Lower lobe of right lung (tissue), 2 donors: ENCODE results near the gene KRTAP10-11. TPM values are rescaled to one million over a fixed set of nuclear protein-coding genes. Genes with fewer than 3 reads are reported as not detected.

Experiments
- ATAC-seq, 2 donors: fragments of 200-7000 bp; cut with Tn5 transposase; one replicate each; pipeline ENCODE4 v1.9.1; 2020 to 2022; ENCODE audit warnings: mild to moderate bottlenecking in 2 of 2, moderate library complexity in 2 of 2
- DNase-seq: peaks from one replicate; pipeline ENCODE4 v3.0.0-alpha.2; 2020
- H3K27ac ChIP-seq: fragments of 200-600 bp; one replicate; pipeline ENCODE4 v1.8.0; 2022
- H3K27me3 ChIP-seq: fragments of 200-600 bp; one replicate; pipeline ENCODE4 v1.8.0; 2022; ENCODE audit warnings: low read depth
- H3K36me3 ChIP-seq: fragments of 200-600 bp; one replicate; pipeline ENCODE4 v1.8.0; 2022; ENCODE audit warnings: mild to moderate bottlenecking
- H3K4me1 ChIP-seq: fragments of 200-600 bp; one replicate; pipeline ENCODE4 v1.8.0; 2022
- H3K4me3 ChIP-seq: fragments of 200-600 bp; one replicate; pipeline ENCODE4 v1.8.0; 2022; ENCODE audit warnings: mild to moderate bottlenecking
- H3K9me3 ChIP-seq: fragments of 200-600 bp; one replicate; pipeline ENCODE4 v1.8.0; 2022
- intact Hi-C: fragments of 100-400 bp; cut with DNase I; formaldehyde crosslinking; loops from one replicate; pipeline ENCODE4 v1.11.0; 2022
- total RNA-seq: library from RNA; stranded (reverse); fragmentation: NEBNext Ultra II Directional; extraction: Animal tissue kit (Norgen Biotek cat#: 25700); gene quantifications from one replicate; pipeline ENCODE4 v1.2.1, GENCODE V29; 2021
- TF ChIP-seq, protein P1 (sequence below): fragments of 200-600 bp; IDR thresholded peaks from one replicate; pipeline ENCODE4 v1.8.0; 2022; ENCODE audit warnings: antibody characterized with exemption, mild to moderate bottlenecking
- donor health status: DM: no; HTN: yes; CAD: no; lungs with severe emphysema.

The KRTAP10-11 gene
- total RNA-seq, 1 donor from 2014 or later = not detected

- TF ChIP-seq, protein P1, sequence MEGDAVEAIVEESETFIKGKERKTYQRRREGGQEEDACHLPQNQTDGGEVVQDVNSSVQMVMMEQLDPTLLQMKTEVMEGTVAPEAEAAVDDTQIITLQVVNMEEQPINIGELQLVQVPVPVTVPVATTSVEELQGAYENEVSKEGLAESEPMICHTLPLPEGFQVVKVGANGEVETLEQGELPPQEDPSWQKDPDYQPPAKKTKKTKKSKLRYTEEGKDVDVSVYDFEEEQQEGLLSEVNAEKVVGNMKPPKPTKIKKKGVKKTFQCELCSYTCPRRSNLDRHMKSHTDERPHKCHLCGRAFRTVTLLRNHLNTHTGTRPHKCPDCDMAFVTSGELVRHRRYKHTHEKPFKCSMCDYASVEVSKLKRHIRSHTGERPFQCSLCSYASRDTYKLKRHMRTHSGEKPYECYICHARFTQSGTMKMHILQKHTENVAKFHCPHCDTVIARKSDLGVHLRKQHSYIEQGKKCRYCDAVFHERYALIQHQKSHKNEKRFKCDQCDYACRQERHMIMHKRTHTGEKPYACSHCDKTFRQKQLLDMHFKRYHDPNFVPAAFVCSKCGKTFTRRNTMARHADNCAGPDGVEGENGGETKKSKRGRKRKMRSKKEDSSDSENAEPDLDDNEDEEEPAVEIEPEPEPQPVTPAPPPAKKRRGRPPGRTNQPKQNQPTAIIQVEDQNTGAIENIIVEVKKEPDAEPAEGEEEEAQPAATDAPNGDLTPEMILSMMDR = no peak
- H3K36me3 ChIP-seq = no peaks in the 10 kb centered on the region
- no peak for ATAC-seq
- no peaks in the 10 kb centered on the region for H3K9me3 ChIP-seq
- intact Hi-C loops = no loop called here
- peaks cover 3% of the 10 kb centered on the region for H3K27me3 ChIP-seq
- H3K4me1 ChIP-seq = no peaks in the 10 kb centered on the region
- no peak for DNase-seq
- no peak overlapping the region for H3K27ac ChIP-seq
- H3K4me3 ChIP-seq = no peak overlapping the region
Observed at GRCh38 chr21:44649521-44650100, 3.4 kb downstream of the KRTAP10-11 start.

DNA sequence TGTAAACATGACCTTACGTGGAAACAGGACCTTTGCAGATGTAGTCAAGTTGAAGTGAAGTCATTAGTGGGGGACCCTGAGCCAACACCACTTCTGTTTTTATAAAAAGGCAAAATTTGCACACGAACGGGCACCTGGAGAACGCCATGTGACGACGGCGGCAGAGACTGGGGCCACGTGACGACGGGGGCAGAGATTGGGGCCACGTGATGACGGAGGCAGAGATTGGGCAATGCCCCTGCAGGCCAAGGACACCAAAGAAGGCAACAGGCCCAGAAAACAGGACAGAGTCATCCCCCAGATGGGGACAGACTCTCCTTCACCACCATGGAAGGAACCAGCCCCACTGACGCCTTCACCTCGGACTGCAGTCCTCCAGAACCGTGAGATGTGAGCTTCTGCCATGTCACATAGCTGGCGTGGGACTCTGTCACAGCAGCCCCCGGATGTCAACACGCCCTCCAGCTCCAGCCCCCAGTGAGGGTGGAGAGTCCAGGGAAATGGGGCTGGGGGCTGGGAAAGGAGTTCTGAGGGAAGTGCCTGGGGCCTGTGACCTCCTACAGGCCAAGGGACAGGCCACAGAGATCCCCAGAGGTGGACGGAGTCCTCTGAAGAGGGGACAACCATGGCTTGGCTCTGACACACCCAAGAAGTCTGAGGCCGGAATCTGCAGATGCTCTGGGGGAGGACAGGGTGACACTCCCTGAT lies 4.2 kb downstream of the KRTAP10-11 start:
- ATAC-seq (no peak), DNase-seq (no peak)
- Histone ChIP-seq H3K9me3 (no peaks in the 10 kb centered on the region), H3K4me3 (no peak overlapping the region), H3K36me3 (no peaks in the 10 kb centered on the region), H3K4me1 (no peaks in the 10 kb centered on the region), H3K27ac (no peak overlapping the region), H3K27me3 (peaks cover 3% of the 10 kb centered on the region)
- intact Hi-C loops = no loop called here
- TF ChIP-seq, protein P1 = no peak

DNA sequence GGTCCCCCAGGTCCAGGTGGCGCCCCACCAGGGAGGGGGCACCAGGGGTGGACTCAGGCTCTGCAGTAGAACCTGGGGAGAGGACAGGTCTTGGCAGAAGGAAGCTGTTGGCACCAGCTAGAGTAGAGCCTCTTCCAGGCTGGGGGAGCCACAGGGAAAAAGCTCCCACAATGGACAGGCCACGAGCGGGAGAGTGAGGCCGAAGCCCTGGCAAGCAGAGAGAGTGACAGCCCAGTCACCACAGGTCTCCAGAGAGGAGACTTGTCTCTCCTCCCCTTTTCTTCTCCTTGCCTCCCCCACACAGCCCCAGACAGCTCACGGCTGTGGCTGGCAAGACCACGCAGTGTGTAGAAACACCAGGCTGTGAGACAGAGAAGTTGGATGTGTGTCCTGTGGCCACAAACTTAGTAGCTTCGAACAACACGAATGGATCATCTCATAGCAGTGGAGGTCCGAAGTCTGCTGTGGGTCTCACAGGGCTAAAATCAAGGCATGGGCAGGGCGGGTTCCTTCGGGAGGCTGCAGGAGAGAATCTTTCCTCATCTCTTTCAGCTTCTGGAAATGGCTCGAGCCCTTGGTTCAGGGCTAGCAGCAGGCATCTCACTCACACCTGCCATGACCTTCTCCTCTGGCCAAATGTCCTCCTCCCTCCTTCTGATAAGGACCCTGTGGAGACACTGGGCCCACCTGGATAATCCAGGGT lies 4.9 kb downstream of the KRTAP10-11 start:
- intact Hi-C loops = no loop called here
- H3K4me1 ChIP-seq = no peaks in the 10 kb centered on the region
- no peak overlapping the region for H3K4me3 ChIP-seq
- no peak for ATAC-seq
- H3K9me3 ChIP-seq = no peaks in the 10 kb centered on the region
- no peak for DNase-seq
- H3K27me3 ChIP-seq = peaks cover 3% of the 10 kb centered on the region
- TF ChIP-seq, protein P1 = no peak
- H3K27ac ChIP-seq = no peak overlapping the region
- H3K36me3 ChIP-seq = no peaks in the 10 kb centered on the region

- DNase-seq (no peak), ATAC-seq (no peak)
- intact Hi-C loops = no loop called here
- H3K27ac ChIP-seq = no peak overlapping the region
- no peak overlapping the region for H3K4me3 ChIP-seq
- no peaks in the 10 kb centered on the region for H3K36me3 ChIP-seq
- H3K27me3 ChIP-seq = peaks cover 14% of the 10 kb centered on the region
- H3K9me3 ChIP-seq = no peaks in the 10 kb centered on the region
- no peaks in the 10 kb centered on the region for H3K4me1 ChIP-seq
- TF ChIP-seq, protein P1 = no peak
Observed at GRCh38 chr21:44653123-44653522, 6.9 kb downstream of the KRTAP10-11 start.

DNA sequence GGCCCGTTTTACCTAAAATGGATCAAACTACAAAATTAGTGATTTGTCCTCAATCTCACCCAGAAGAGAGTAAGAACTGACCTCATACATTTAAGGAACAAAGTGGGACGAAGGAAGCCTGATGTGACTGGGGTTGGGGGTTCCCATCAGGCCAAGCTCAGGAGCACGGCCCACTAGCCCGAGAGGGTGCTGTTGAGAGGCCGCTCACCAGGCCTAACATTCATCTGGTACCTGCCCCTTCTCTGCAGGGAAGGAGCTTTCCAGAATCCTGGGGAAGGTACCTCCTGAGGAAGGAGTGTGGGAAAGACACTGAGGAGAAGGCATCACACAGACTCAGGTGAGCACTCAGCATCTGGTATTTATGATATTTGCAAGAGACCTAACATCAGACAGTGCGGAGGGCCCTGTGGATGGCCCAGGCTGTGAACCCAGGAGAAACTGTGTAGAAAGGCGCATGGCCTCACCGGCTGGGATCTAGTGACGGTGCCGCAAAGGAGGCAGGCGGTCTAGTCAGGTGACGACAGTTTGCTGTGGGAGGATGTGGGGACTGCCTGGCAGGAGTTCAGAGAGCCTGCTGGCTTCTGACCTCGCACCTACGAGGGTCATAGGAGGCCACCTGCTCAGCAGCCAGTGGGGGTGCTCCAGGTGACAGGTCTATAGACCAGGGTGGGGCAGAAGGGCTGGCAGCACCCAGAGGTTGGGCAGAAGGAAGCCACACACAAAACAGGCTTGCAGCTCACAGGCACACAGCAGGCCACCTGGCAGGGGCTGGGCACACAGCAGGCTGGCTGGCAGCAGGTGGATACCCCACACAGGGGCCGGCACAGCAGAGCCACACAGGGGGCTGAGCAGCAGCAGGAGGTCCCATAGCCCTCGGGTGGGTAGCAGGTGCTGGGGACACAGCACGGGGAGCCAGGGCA lies 7.7 kb downstream of the KRTAP10-11 start:
- intact Hi-C loops = no loop called here
- Histone ChIP-seq H3K27ac (no peak overlapping the region), H3K9me3 (no peaks in the 10 kb centered on the region), H3K36me3 (no peaks in the 10 kb centered on the region), H3K4me1 (no peaks in the 10 kb centered on the region), H3K4me3 (no peak overlapping the region), H3K27me3 (peaks cover 20% of the 10 kb centered on the region)
- TF ChIP-seq, protein P1 = no peak
- ATAC-seq (peak in 1 of 2 donors; percentile 4), DNase-seq (no peak)
